Adipose tissue (tissue), 3 donors: ENCODE data around the gene GABRR2. TPM values are rescaled to one million over a fixed set of nuclear protein-coding genes. Genes with fewer than 3 reads are reported as not detected.
A peak's percentile ranks its signal among the peaks of the same experiment; 100 is the strongest.

Experiments
- H3K27ac ChIP-seq: one replicate; pipeline ENCODE4 v1.5.1; 2013; ENCODE audit warnings: low read depth, low read length
- WGBS, 3 donors: extraction: QIAGEN DNeasy Blood & Tissue Kit; methylation state at CpG; one replicate each; pipeline ENCODE4 v1.1.7; 2013; 5-methylcytosine and 5-hydroxymethylcytosine counted together
- polyA plus RNA-seq, 3 donors: library from polyadenylated mRNA; stranded (reverse); fragments of 200-250 nt; gene quantifications; one replicate each; pipeline ENCODE4 v1.2.3, GENCODE V29; 2013
- donor health status: healthy with polysubstance abuse.
- donor health status: Bipolar disorder and iron deficiency.
- donor health status: healthy.

The GABRR2 gene
- polyA plus RNA-seq, result under 1 TPM; 0.26 to 0.94 (median 0.56) TPM

GRCh38 chr6:89315249-89315885 is at the start of gene GABRR2:
Gene GABRR2, minus strand, starts transcription at chr6:89315299. Its CDS starts 134 bp downstream, at chr6:89315165.
- 83 to 91% (median 91%) methylated on average over 6 of the region's 6 CpGs for WGBS, 3 donors
- no peak within 1 kb of the TSS for H3K27ac ChIP-seq

- no peak overlapping the region for H3K27ac ChIP-seq
Observed at GRCh38 chr6:89364586-89364985, 49.5 kb upstream of the GABRR2 start.

GRCh38 chr6:89361171-89361570 is 46.1 kb upstream of the GABRR2 start:
- no peak overlapping the region for H3K27ac ChIP-seq
- 65 to 92% (median 74%) methylated on average over 2 of the region's 2 CpGs for WGBS, 3 donors

- no peak overlapping the region for H3K27ac ChIP-seq
- WGBS, 3 donors, result 97 to 99% (median 97%) methylated on average over 2 of the region's 2 CpGs
Observed at GRCh38 chr6:89360415-89360999, 45.4 kb upstream of the GABRR2 start.

GRCh38 chr6:89359561-89359960 is 44.5 kb upstream of the GABRR2 start:
- H3K27ac ChIP-seq, result no peak overlapping the region
- 3 to 18% (median 6%) methylated on average over 1 of the region's 1 CpG for WGBS, 3 donors

- H3K27ac ChIP-seq, result no peak overlapping the region
- 17 to 48% (median 33%) methylated on average over 3 of the region's 3 CpGs for WGBS, 3 donors
Observed at GRCh38 chr6:89357390-89357789, 42.3 kb upstream of the GABRR2 start.

- H3K27ac ChIP-seq, result no peak overlapping the region
- whole genome bisulfite sequencing, 3 donors, result 29 to 72% (median 45%) methylated on average over 1 of the region's 1 CpG
Observed at GRCh38 chr6:89356642-89357170, 41.6 kb upstream of the GABRR2 start.

- no peak overlapping the region for H3K27ac ChIP-seq
- 88 to 92% (median 89%) methylated on average over 2 of the region's 2 CpGs for WGBS, 3 donors
Observed at GRCh38 chr6:89355511-89356194, 40.6 kb upstream of the GABRR2 start.

- no peak overlapping the region for H3K27ac ChIP-seq
Observed at GRCh38 chr6:89353702-89354392, 38.7 kb upstream of the GABRR2 start.

GRCh38 chr6:89353118-89353556 is 38.0 kb upstream of the GABRR2 start:
- WGBS, 3 donors, result 34 to 46% (median 40%) methylated on average over 27 of the region's 27 CpGs
- H3K27ac ChIP-seq, result peak overlapping the region; percentile 93

More at GRCh38 chr6:89353702-89354392, 38.7 kb upstream of the GABRR2 start:
- 81 to 94% (median 84%) methylated on average over 2 of the region's 2 CpGs for WGBS, 3 donors

- 0 to 1% (median 0%) methylated on average over 72 to 102 of the region's 102 CpGs for WGBS, 3 donors
- peak within 1 kb of the TSS; percentile 93 for H3K27ac ChIP-seq
Observed at GRCh38 chr6:89352278-89353117, 37.4 kb upstream of the GABRR2 start, which contains the start of gene UBE2J1. Gene UBE2J1, minus strand, starts transcription at chr6:89352722. Its CDS starts 153 bp downstream, at chr6:89352569.

GRCh38 chr6:89351671-89352277 is 36.7 kb upstream of the GABRR2 start:
- WGBS, 3 donors, result 0 to 1% (median 1%) methylated on average over 12 of the region's 12 CpGs
- no peak overlapping the region for H3K27ac ChIP-seq

GRCh38 chr6:89350281-89350966 is 35.3 kb upstream of the GABRR2 start:
- WGBS, 3 donors, result 27 to 31% (median 30%) methylated on average over 4 of the region's 4 CpGs
- H3K27ac ChIP-seq, result no peak overlapping the region

- H3K27ac ChIP-seq, result no peak overlapping the region
- 93 to 100% (median 97%) methylated on average over 1 of the region's 1 CpG for WGBS, 3 donors
Observed at GRCh38 chr6:89348372-89348771, 33.3 kb upstream of the GABRR2 start.

GRCh38 chr6:89347825-89348224 is 32.7 kb upstream of the GABRR2 start:
- no peak overlapping the region for H3K27ac ChIP-seq
- 54 to 63% (median 62%) methylated on average over 2 of the region's 2 CpGs for WGBS, 3 donors

GRCh38 chr6:89346433-89346832 is 31.3 kb upstream of the GABRR2 start:
- no peak overlapping the region for H3K27ac ChIP-seq
- WGBS, 3 donors, result 89 to 92% (median 90%) methylated on average over 4 of the region's 4 CpGs

GRCh38 chr6:89339565-89339964 is 24.5 kb upstream of the GABRR2 start:
- no peak overlapping the region for H3K27ac ChIP-seq
- 92 to 96% (median 95%) methylated on average over 2 of the region's 2 CpGs for WGBS, 3 donors
